GM19438 (cell line): ENCODE results near the gene CYP2C8.
"Not testable (repeated sequence)": the region's sequence is repeated elsewhere in the genome, so short reads cannot be mapped to it uniquely, and the experiment has no call there.

ENCODE experiments used
- ATAC-seq: cut with Tn5 transposase; IDR thresholded peaks from one replicate; pipeline ENCODE4 v1.9.1; 2021; ENCODE audit warnings: low read depth; ENCODE audit not compliant: unreplicated experiment

CYP2C8 gene

GRCh38 chr10:95069286-95069685 is at the start of gene CYP2C8:
Gene CYP2C8 (minus strand): TSS chr10:95069497. CDS start chr10:95069402, 95 bp downstream.
- no peak for ATAC-seq

GRCh38 chr10:95116869-95117269 is 47.6 kb upstream of the CYP2C8 start:
- ATAC-seq: no peak

GRCh38 chr10:95110823-95111222 is 41.5 kb upstream of the CYP2C8 start:
- not testable (repeated sequence) for ATAC-seq

GRCh38 chr10:95097805-95098204 is 28.5 kb upstream of the CYP2C8 start:
- no peak for ATAC-seq

- no peak for ATAC-seq
Measured at GRCh38 chr10:95096143-95096542, 26.8 kb upstream of the CYP2C8 start.

GRCh38 chr10:95079626-95080025 is 10.3 kb upstream of the CYP2C8 start:
- not testable (repeated sequence) for ATAC-seq

- ATAC-seq: no peak
Measured at GRCh38 chr10:95077556-95077955, 8.3 kb upstream of the CYP2C8 start.

GRCh38 chr10:95071107-95071660 is 1.9 kb upstream of the CYP2C8 start:
- no peak for ATAC-seq

- ATAC-seq: not testable (repeated sequence)
Measured at GRCh38 chr10:95064125-95064524, 5.2 kb downstream of the CYP2C8 start.

- no peak for ATAC-seq
Measured at GRCh38 chr10:95056744-95057363, 12.4 kb downstream of the CYP2C8 start.

- ATAC-seq: no peak
Measured at GRCh38 chr10:95049919-95050318, 19.4 kb downstream of the CYP2C8 start.

- no peak for ATAC-seq
Measured at GRCh38 chr10:95048206-95048605, 21.1 kb downstream of the CYP2C8 start.

GRCh38 chr10:95039281-95039680 is 30.0 kb downstream of the CYP2C8 start:
- ATAC-seq: no peak

- no peak for ATAC-seq
Measured at GRCh38 chr10:95035332-95036295, 33.7 kb downstream of the CYP2C8 start.

- ATAC-seq: no peak
Measured at GRCh38 chr10:95034401-95034800, 34.9 kb downstream of the CYP2C8 start.

- no peak for ATAC-seq
Measured at GRCh38 chr10:95031656-95032055, 37.6 kb downstream of the CYP2C8 start.

GRCh38 chr10:95026461-95026860 is 42.8 kb downstream of the CYP2C8 start:
- no peak for ATAC-seq

- no peak for ATAC-seq
Measured at GRCh38 chr10:94997741-94998174, 71.5 kb downstream of the CYP2C8 start.

GRCh38 chr10:94992811-94993210 is 76.5 kb downstream of the CYP2C8 start:
- no peak for ATAC-seq

GRCh38 chr10:94991243-94991888 is 77.9 kb downstream of the CYP2C8 start:
- no peak for ATAC-seq

- no peak for ATAC-seq
Measured at GRCh38 chr10:94989192-94989591, 80.1 kb downstream of the CYP2C8 start.
